ENCODE data around the gene TRIM71.

Gene TRIM71

DNA sequence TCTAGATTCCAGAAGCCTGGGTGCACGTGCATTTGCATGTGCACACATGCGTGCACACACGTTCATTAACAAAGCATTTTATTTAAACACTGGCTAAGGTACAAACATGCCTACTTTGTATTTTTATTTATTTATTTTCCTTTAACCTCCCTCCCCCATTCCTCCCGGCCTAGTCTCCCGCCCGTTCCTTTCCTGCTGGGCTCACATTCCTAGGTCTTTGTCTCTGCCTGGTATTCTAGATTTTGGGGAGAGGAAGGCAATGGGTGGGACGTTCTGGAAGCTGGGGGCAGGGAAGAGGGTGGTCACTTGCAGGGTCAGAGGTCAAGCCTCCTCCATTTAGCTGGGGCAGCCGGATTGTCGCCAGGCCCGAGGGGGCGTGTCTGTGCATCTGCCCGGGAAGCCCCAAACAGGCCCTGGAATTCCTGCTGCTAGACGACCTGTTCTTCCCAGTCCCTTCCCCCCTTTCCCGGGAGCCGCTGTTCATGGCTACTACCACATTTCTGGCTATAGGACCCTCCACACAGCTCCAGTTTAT, 51.8 kb downstream of the TRIM71 start:
- DNase-seq = no peak

DNA sequence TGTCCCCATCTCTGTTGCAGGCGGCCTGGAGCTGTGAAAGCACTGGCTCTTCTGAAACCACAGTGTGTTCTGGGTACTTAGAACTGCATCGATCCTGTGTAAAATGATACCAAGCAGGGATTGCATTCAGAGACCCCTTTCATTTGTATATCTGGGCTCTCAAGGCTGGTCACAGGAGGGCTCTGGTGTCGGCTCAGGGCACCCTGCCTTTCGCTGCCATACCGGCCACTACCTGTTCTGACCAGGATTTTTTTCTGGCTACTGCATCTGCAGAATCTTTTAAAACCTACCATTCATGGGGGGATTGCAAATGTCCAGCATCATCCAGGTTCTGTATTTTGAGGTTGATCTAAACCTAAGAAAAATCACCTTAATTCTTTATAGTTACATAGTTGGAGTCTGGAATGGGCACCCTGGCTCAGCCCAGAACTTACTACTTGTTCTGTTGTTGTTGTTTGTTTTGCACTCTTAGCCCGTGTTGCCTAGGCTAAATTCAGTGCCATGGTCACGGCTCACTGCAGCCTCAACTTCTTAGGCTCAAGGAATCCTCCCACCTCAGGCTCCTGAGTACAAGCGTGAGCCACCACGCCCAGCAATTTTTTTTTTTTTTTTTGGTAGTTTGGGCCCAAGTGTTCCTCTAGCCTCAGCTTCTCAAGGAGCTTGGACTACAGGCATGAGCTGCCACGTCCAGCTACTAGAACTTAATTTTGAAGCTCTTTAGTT, 52.7 kb downstream of the TRIM71 start:
- no peak for DNase-seq

DNA sequence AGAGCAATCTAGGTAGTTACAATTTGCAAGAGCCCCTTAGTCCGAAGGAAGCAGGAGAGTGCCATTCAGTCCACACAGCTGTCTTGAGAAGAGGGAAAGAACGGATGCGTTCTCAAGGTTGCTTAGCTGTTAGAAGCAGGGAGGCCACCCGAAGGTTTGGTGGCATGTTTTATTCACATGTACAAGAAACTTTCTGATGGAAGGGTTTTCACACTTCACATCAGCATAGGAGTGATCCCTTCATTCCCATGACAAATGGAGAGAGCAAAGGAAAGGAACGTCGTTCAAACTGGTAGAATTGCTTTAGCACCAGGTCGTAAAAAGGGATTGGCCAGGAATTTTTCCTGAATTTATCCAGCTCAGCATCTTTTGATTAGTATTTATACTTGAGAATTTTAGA, 53.5 kb downstream of the TRIM71 start:
- no peak for DNase-seq

DNA sequence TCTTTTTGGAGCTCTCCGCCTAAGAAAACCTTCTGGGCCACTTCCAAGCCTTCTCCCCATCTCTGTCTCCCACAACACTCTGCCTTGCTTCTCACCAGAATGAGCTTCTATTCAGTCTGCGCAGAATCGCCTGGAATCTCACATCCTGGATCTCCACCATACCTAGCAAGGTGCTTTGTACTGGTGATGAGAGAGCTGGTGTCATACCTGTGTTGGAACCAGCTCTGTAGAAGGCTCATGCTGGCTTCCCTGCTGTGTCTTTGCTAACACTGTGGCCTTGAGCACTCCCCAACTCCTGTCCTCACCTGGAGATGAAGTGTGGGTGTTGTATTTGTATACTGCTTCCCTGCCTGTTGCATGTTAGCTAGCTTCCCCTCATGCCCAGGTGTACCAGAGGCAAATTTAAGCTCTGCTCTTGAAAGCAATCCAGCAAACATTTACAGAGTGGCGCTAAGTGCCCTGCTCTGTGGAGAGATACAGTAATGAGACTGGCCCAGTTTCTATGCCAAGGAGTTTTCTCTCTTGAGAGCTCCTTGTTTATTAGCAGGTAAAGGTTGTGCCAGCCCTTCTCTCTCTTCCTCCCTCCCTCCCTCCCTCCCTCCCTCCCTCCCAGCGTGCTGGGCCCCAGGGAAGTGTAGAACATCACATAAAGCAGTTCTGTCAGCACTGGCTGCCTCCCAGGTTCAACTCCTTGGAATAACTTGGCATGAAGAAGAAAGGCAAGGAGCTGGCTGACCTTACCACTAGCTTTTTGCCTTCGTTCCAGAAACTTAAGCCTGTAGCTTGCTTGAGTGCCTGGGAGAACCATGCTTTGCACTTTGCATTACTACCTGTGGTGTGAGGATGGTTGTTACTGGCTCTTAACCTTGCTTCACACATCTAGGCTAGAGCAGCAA, 54.9 kb downstream of the TRIM71 start:
- no peak for DNase-seq

DNA sequence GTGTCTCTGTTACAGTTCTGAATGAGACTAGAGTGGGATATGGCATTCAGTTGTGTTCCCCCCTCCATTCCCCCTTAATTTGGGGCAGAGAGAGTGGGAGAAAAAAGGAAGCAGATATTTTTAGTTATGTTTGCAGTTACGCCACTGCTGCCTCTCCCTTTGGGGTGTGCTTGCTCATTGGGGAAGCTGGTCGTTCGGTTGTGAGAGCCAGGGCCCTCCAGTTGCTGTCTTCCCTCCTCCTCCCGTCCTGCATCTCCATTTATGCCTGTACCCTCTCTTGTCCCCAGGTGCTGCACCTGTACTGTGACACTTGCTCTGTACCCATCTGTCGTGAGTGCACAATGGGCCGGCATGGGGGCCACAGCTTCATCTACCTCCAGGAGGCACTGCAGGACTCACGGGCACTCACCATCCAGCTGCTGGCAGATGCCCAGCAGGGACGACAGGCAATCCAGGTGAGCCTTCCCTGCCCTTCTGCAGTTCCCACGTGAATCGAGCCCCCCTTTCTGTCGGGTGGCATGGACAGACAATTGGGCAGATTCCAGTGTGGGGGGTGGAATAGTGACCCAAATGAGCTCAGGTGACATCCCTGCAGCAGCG, 55.8 kb downstream of the TRIM71 start:
- DNase-seq = no peak

DNA sequence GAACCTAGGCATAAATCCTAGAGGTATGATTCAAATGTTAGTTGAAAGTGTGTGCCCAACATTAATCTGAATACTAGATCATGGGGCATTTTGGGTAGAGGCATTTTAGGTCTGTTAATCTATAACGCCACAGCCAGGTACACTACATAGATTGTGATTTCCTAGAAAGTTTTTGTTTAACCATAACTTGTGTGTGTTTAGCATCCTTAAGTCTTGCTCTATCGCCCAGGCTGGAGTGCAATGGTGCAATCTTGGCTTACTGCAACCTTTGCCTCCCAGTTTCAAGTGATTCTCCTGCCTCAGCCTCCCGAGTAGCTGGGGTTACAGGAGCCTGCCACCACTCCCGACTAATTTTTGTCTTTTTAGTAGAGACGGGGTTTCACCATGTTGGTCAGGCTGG, 59.1 kb downstream of the TRIM71 start:
- no peak for DNase-seq

DNA sequence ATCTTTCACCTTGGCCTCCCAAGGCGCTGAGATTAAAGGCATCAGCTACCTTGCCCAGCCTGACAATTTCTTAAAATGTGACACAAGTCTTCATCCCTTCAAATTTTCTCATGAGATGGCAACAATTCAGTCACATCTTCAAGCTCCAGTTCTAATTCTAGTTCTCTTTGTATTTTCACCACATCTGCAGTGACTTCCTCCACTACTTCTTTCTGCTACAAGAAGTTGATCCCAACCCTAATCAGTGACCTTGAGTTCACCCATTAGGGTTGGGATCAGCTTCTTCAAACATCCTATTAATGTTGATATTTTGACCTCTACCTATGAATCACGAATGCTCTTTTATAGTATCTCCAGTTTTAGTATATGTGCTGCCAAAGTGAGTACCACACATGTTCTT, 59.8 kb downstream of the TRIM71 start:
- DNase-seq = no peak

DNA sequence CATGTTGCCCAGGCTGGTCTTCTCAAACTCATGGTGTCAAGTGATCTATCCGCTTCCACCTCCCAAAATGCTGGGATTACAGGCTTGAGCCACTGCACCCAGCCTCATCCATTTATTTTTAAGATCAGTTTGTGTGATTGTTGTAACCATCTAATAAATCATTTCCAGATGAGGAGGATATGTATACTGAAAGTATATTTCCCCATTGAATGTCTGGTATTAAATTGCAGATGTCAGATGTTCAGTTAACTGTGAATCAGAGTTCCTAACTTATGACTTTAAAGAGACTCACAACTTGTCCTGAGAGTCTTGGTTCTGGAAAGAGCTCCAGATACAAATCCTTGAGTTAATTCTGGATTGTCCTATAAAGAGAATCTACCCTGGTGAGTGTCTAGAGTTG, 62.4 kb downstream of the TRIM71 start:
- DNase-seq = no peak

DNA sequence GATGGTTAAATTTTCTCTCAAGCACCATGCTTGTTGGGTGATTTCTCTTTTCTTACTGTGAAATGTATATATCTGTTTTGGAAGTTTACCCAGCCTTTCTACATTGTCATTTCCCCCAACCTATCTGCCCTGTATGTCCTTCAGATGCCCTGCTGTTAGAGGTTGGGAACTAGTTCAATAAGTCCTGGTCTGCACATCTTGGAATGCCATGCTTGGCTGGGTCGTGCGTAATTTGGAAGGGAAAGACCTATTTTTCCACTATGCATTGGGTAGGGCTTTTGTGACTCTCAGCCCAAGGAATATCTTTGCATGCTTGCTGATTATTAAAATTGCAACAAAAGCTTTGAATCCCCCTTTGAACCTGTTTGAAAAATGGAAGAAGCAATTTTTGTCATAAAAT, 63.8 kb downstream of the TRIM71 start:
- no peak for DNase-seq

DNA sequence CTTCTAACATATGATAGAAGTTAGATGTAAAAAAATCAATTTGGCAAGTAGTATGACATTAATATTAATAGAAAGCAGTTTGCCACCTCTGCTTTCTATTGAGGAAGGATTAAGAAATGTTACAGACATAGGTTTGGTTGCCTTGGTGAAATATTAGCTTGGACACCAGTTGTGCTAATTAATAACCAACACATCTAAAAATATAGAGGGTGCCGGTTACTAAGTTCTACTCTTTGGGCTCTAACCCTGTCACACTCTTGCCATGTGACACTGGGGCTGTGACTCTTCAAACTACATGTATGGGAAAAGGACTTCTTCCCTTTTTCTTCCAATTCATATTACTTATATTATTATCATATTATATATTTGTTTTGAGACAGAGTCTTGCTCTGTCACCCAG, 64.4 kb downstream of the TRIM71 start:
- DNase-seq = no peak

DNA sequence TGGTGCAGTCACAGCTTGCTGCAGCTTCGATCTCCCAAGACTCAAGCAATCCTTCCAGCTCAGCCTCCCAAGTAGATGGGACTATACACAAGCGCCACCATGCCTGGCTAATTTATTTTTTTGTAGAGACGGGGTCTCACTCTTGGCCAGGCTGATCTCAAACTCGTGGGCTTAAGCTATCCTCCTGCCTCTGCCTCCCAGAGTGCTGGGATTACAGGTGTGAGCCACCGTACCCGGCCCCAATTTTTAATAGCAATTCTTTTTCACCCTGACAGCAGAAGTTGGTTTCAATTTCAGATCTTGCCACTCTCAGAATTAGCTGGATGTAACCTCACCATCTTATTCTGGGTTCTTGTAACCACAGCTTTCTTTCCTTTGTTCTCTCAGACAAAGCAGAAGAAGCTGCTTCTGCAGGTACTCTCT, 64.8 kb downstream of the TRIM71 start:
- DNase-seq = no peak

DNA sequence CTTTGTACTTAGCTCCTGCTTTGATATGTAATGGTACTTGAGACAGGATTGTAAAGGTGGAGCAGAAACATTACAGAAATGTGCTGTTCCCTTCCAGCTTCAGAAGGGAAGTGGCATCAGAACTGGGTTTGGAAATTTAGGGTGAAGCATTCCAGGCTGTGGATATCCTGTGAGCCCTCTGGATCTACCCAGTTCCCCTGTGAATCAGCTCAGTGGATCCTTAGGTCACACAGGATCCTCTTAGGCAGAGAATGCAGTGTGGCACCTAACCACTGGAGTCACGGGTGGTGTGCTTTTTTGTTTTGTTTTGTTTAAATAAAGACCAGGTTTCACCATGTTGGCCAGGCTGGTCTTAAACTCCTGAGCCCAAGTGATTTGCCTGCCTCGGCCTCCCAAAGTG, 66.0 kb downstream of the TRIM71 start:
- no peak for DNase-seq

DNA sequence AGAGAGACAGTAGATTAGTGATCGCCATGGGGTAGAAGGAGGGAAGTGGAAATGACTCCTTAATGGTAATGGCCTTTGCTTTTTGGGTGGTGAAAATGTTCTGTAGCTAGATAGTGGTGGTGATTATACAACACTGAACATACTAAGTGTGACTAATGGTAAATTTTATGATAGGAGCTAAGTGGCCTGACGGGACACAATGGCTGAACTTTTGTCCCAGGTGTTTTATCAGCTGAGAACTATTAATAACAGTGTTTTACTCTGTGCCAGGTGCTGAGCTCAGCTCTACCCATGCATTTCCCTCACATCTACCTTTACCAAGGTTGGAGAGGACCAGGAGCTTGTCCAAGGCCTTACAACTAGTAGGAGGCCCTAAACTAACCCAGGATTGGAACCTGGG, 66.8 kb downstream of the TRIM71 start:
- DNase-seq = no peak

DNA sequence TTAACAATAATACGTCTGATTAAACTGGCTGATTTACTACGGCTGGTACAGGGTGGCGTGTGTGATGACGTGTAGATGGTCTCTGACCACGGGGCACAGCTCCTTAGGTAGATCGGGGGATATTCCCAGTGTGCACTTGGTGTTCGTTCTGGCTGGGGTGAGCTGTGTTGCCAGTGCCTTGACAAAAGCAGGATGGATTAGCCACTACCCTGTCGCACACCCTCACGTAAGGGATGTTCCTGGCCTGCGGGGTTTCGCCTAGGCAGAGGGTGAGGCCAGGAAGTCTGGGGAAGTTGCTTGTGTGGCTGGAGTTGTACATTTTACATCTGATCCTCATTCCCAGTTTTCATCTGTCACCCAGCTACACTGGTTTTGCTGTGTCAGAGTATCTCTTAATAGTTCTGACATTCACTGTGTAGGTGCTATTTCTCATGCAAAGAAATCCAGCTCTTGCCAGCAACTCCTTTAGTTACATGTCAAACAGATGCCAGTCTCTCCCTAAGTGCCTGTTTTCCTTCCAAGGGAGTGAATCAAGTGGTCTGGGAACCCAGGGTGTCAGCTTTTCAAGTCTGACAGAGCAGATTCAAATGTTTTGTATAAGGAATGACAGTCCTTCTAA, 67.6 kb downstream of the TRIM71 start:
- no peak for DNase-seq

DNA sequence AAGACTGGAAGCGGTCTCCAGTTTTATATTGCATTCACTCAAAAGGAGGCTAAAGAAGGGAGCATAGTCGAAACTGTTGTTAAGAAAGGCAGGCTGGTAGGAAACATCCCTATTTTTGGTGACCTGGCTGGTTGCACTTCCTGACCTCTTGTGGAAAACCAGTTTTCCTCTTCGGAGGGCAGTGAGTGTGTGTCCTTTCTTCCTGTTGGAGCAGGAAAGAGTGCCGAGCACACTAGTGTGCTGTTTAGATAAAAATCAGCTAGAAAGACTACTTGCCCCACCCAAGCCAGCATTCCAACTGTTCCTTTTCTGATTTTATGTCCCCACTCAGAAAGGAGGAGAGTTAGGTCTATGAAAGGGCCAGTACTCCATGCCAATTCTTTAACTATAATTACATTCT, 68.5 kb downstream of the TRIM71 start:
- no peak for DNase-seq

DNA sequence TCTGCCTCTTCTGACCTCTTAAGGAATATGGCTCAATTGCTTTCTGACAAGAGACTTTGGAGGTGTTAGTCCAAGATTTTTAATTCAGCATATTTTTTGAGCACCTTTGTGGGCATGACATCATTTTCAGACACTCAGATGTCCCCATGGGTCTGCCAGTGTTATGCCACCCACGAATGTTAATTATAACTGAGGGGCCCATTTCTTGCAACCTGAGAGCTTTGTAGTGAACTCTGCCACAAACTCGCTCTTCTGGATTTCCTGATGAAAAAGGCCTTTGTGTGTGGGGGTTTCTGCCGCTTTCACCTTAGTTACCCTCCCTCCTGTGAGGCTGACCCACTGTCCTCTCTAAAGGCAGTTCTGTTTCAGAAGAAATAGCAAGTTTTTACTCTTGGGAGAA, 69.1 kb downstream of the TRIM71 start:
- no peak for DNase-seq

DNA sequence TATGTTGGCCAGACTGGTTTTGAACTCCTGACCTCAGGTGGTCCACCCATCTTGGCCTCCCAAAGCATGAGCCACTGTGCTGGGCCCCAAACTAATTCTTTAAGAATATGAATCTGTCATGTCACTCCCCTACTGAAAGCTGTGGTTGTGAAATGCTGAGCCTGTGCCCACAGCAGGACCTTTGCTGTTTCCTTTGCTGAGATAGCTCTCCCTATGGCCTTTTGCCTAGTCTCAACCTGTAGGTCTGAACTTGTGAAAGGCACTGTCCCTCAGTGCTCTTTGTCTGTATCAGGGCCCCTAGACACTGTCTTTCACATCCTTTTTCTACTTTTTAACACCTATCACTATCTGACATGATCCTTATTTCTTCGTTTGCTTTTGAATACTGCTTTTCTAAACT, 70.9 kb downstream of the TRIM71 start:
- DNase-seq = no peak

DNA sequence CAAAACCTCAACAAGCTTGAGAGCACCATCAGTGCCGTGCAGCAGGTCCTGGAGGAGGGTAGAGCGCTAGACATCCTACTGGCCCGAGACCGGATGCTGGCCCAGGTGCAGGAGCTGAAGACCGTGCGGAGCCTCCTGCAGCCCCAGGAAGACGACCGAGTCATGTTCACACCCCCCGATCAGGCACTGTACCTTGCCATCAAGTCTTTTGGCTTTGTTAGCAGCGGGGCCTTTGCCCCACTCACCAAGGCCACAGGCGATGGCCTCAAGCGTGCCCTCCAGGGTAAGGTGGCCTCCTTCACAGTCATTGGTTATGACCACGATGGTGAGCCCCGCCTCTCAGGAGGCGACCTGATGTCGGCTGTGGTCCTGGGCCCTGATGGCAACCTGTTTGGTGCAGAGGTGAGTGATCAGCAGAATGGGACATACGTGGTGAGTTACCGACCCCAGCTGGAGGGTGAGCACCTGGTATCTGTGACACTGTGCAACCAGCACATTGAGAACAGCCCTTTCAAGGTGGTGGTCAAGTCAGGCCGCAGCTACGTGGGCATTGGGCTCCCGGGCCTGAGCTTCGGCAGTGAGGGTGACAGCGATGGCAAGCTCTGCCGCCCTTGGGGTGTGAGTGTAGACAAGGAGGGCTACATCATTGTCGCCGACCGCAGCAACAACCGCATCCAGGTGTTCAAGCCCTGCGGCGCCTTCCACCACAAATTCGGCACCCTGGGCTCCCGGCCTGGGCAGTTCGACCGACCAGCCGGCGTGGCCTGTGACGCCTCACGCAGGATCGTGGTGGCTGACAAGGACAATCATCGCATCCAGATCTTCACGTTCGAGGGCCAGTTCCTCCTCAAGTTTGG, 72.9 kb downstream of the TRIM71 start:
- DNase-seq = no peak

DNA sequence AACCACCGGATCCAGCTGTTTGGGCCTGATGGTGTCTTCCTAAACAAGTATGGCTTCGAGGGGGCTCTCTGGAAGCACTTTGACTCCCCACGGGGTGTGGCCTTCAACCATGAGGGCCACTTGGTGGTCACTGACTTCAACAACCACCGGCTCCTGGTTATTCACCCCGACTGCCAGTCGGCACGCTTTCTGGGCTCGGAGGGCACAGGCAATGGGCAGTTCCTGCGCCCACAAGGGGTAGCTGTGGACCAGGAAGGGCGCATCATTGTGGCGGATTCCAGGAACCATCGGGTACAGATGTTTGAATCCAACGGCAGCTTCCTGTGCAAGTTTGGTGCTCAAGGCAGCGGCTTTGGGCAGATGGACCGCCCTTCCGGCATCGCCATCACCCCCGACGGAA, 73.6 kb downstream of the TRIM71 start:
- no peak for DNase-seq

DNA sequence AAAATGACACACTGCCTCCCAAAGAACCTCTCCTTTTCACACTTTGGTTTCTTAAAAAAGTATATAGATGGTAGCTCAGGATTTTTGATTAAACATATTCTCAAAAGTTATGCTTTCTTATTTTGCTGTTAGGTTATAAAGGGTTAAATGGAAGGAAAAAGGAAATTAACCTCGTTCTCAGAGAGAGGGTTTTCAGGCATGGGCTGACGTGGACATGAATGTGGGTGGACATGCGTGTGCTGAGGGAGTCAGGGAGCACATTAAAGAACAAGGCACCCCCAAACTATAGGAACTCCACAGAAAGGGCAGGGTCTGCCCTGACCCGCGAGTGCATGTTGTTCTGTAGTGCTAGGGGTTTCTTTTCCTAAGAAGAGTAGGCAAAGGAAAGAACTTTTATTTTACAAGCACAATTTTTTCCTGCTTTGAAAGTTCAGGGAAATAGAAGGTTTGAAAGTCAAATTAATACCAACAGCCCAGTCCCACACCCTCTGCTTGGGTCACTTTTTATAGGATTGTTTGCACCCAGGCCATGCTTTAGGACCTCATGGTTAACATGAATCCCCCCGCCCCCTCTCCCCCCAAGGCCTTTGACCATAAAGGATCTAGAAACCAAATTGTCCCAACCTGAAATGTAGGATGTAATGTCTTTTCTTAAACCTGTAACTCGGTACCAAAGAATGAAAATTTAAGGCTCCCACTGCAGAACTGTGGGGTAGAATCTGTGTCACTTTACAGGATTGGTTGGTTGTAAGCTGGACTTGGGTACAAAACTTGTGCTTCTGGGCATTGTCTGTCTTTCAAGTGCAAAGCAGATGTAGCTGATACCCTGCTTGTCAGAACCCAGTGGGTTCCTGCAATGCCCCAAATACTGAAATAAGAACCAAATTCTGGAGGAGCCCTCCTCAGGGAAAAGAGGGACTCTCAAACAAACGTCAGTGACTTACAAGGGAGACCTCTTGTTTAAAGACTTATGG, 75.1 kb downstream of the TRIM71 start:
- no peak for DNase-seq

DNA sequence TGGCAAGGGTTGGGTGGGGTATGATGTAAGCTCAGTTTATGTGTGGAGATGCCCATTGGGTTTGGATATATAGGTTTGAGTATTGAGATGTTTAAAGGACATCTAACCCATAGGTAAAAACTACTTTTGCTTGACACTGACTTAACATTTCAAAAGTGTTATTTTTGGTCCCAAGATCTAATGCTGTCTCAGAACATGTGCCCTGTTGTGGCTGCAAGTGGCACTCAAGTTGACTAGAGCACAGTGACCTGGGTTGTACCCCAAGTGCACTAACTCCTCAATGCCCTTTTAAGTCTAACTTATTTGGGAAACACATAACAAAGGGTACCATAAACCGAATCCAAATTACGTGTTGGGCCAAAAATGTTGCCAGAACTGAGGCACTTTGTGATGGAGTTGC, 77.2 kb downstream of the TRIM71 start:
- DNase-seq = no peak
